ENCODE data around the gene CHPF2. TPM values are rescaled to one million over a fixed set of nuclear protein-coding genes. Genes with fewer than 3 reads are reported as not detected.

CHPF2 gene
- total RNA-seq, 1 donor from 2014 or later, result 31.7 TPM

DNA sequence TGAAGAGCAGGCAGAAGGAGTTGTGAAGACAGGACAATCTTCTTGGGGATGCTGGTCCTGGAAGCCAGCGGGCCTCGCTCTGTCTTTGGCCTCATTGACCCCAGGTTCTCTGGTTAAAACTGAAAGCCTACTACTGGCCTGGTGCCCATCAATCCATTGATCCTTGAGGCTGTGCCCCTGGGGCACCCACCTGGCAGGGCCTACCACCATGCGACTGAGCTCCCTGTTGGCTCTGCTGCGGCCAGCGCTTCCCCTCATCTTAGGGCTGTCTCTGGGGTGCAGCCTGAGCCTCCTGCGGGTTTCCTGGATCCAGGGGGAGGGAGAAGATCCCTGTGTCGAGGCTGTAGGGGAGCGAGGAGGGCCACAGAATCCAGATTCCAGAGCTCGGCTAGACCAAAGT, 1.5 kb downstream of the CHPF2 start:
- DNase-seq (ENCODE audit: low read depth in 2 of 2), result no peak

- no peak for DNase-seq (ENCODE audit: low read depth in 2 of 2)
Measured at GRCh38 chr7:151235091-151235787, 3.0 kb downstream of the CHPF2 start.

GRCh38 chr7:151236406-151236805, 4.1 kb downstream of the CHPF2 start:
- DNase-seq (ENCODE audit: low read depth in 2 of 2), result no peak

DNA sequence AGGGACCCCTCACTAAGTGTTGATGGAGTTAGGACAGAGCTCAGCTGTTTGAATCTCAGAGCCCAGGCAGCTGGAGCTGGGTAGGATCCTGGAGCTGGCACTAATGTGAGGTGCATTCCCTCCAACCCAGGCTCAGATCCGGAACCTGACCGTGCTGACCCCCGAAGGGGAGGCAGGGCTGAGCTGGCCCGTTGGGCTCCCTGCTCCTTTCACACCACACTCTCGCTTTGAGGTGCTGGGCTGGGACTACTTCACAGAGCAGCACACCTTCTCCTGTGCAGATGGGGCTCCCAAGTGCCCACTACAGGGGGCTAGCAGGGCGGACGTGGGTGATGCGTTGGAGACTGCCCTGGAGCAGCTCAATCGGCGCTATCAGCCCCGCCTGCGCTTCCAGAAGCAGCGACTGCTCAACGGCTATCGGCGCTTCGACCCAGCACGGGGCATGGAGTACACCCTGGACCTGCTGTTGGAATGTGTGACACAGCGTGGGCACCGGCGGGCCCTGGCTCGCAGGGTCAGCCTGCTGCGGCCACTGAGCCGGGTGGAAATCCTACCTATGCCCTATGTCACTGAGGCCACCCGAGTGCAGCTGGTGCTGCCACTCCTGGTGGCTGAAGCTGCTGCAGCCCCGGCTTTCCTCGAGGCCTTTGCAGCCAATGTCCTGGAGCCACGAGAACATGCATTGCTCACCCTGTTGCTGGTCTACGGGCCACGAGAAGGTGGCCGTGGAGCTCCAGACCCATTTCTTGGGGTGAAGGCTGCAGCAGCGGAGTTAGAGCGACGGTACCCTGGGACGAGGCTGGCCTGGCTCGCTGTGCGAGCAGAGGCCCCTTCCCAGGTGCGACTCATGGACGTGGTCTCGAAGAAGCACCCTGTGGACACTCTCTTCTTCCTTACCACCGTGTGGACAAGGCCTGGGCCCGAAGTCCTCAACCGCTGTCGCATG, 5.2 kb downstream of the CHPF2 start:
- DNase-seq (ENCODE audit: low read depth in 2 of 2), result no peak

GRCh38 chr7:151238190-151238810, 6.0 kb downstream of the CHPF2 start:
- DNase-seq (ENCODE audit: low read depth in 2 of 2), result no peak

GRCh38 chr7:151238924-151239836, 6.9 kb downstream of the CHPF2 start:
- DNase-seq (ENCODE audit: low read depth in 2 of 2), result no peak

- DNase-seq (ENCODE audit: low read depth in 2 of 2), result no peak
Measured at GRCh38 chr7:151239837-151240459, 7.7 kb downstream of the CHPF2 start.

- DNase-seq (ENCODE audit: low read depth in 2 of 2), result no peak
Measured at GRCh38 chr7:151240536-151240935, 8.3 kb downstream of the CHPF2 start.

GRCh38 chr7:151240942-151241754, 8.9 kb downstream of the CHPF2 start:
- no peak for DNase-seq (ENCODE audit: low read depth in 2 of 2)

GRCh38 chr7:151241755-151242096, 9.4 kb downstream of the CHPF2 start:
- no peak for DNase-seq (ENCODE audit: low read depth in 2 of 2)

GRCh38 chr7:151242159-151243044, 10.1 kb downstream of the CHPF2 start:
- no peak for DNase-seq (ENCODE audit: low read depth in 2 of 2)

- no peak for DNase-seq (ENCODE audit: low read depth in 2 of 2)
Measured at GRCh38 chr7:151243045-151243349, 10.7 kb downstream of the CHPF2 start.

- DNase-seq (ENCODE audit: low read depth in 2 of 2), result no peak
Measured at GRCh38 chr7:151243408-151244195, 11.3 kb downstream of the CHPF2 start.

DNA sequence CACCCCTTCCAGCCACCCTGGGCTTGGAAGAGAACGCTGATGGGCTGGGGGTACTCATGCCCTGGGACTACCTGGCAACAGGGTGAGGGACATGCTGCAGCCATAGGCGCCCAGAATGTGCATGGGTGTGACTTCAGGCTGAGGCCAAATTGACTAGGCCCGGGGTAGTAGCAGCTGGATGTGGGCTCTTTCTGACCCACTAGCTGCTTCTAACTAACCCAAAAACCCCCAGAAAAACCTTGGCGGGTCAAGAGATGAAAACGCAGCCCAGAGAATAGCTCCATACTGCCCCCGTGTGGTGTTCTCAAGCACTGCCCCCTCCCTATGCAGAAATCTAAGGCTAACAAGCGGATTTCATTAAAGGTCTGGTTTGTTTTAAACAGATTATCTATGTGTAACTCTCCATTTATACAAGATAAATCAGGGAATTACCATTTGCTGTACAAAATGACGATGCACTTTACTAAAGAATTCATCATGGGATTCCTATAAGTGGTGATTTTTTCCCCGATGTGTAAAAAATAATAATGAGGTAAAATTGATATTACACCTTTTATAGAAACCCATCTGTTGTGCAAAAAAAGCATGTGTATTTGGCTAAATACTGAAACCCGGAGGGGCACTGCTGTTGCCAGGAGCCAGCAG, 12.0 kb downstream of the CHPF2 start:
- DNase-seq (ENCODE audit: low read depth in 2 of 2), result peak; percentile 57 to 66

DNA sequence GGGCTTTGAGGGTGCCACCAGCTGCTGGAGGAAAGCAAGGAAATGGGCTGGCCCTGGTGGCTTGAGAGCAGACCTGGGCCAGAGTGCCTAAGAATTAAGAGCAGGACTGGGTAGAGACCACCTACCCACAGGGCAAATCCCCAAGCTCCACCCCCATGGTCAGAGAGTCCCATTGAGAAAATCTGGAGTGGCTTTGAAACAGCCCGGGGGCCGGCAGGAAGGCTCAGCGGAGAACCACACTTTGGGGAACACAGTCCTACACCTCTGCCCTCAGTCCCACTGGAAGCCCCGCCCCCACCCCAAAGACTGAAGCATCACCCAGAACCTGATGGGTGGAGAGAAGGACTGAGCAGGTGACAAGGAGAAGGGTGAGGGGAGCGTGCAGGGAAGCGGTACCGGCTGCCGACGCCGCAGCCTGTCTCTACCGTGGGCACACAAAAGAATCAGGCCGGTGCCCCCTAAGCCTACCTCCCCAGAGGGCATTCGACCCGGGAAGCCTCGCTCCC, 12.6 kb downstream of the CHPF2 start:
- DNase-seq (ENCODE audit: low read depth in 2 of 2), result no peak

GRCh38 chr7:151245360-151246101, 13.2 kb downstream of the CHPF2 start:
- peak; percentile 11 to 40 for DNase-seq (ENCODE audit: low read depth in 2 of 2)

Data from lung microvascular endothelial cell (primary cell).